Measurements from ENCODE around the gene CNBP. TPM values are rescaled to one million over a fixed set of nuclear protein-coding genes. Genes with fewer than 3 reads are reported as not detected.

Gene CNBP
- total RNA-seq, 3 donors from 2014 or later: 223 to 353 (median 234) TPM

DNA sequence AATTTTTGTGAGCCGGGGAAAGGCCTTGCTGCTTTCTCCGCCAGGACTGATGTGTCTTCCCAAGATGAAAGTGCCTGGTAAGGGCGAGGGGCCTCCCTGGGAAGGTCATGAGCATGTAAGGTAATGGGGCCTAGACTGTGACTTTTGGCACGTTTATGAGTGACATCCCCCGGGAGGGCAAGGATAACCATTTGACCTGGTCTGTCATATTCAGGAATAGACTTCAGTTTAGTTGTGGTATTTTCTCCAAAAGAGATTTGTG is 631 bp upstream of the CNBP start:
- TF ChIP-seq, protein P1, sequence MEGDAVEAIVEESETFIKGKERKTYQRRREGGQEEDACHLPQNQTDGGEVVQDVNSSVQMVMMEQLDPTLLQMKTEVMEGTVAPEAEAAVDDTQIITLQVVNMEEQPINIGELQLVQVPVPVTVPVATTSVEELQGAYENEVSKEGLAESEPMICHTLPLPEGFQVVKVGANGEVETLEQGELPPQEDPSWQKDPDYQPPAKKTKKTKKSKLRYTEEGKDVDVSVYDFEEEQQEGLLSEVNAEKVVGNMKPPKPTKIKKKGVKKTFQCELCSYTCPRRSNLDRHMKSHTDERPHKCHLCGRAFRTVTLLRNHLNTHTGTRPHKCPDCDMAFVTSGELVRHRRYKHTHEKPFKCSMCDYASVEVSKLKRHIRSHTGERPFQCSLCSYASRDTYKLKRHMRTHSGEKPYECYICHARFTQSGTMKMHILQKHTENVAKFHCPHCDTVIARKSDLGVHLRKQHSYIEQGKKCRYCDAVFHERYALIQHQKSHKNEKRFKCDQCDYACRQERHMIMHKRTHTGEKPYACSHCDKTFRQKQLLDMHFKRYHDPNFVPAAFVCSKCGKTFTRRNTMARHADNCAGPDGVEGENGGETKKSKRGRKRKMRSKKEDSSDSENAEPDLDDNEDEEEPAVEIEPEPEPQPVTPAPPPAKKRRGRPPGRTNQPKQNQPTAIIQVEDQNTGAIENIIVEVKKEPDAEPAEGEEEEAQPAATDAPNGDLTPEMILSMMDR (IDR thresholded peaks at IDR 0.05): no peak
- ATAC-seq (no peak), DNase-seq (peak in 1 of 3 donors; percentile 45)
- Histone ChIP-seq H3K9me3 (no peaks in the 10 kb centered on the region), H3K4me1 (ENCODE audit: low read depth) (peaks cover 42% of the 10 kb centered on the region), H3K36me3 (ENCODE audit: low read depth) (no peaks in the 10 kb centered on the region), H3K4me3 (peak overlapping the region; percentile 98)
- intact Hi-C loops (cut with DNase I, micrococcal nuclease): loop anchor here in 1 of 2 donors (5.0 kb wide), 1 partner anchor 63 kb away; the partner anchor contains the start of gene COPG1

DNA sequence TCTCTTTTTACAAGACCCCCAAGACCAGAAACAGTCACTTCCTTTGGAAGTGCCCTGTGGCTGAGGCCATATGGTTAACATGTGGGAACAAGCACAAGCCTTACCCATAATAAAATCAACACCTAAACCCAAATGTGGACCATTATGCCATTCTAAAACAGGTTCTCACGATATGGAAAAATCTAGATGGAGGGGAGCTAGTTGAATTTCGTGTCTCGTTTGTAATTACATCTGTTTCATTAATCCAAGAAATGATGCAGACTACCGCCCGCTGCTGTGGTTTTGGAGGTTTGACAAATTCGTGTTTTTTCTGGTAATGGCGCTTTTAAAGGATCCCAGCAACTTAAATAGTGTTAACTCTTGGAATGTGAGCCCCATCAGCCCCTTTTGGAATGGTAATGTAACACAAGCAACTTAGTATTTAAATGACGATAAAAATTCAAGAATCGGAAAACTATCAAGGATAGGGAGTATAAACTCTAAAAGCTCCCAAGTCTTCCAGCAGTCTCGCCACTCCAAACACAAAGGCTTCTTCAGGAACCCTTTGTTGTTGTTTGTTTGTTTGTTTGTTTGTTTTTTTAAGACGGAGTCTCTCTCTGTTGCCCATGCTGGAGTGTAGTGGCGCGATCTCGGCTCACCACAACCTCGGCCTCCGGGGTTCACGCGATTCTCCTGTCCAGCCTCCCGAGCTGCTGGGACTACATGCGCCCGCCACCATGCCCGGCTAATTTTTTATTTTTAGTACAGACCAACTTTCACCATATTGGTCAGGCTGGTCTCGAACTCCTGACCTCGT is 1.1 kb downstream of the CNBP start:
- Histone ChIP-seq H3K36me3 (ENCODE audit: low read depth) (no peaks in the 10 kb centered on the region), H3K4me1 (ENCODE audit: low read depth) (peaks cover 59% of the 10 kb centered on the region), H3K4me3 (peak overlapping the region; percentile 98), H3K9me3 (no peaks in the 10 kb centered on the region)
- TF ChIP-seq, protein P1 (IDR thresholded peaks at IDR 0.05): no peak
- intact Hi-C loops (cut with DNase I, micrococcal nuclease): loop anchor here in 1 of 2 donors (5.0 kb wide), 1 partner anchor 65 kb away; the partner anchor contains the start of gene COPG1
- no peak for ATAC-seq
- DNase-seq: no peak

GRCh38 chr3:129181819-129182218 is 1.9 kb downstream of the CNBP start:
- H3K9me3 ChIP-seq: no peaks in the 10 kb centered on the region
- DNase-seq: no peak
- no peaks in the 10 kb centered on the region for H3K36me3 ChIP-seq (ENCODE audit: low read depth)
- H3K4me1 ChIP-seq (ENCODE audit: low read depth): peaks cover 67% of the 10 kb centered on the region
- TF ChIP-seq, protein P1 (IDR thresholded peaks at IDR 0.05): no peak
- intact Hi-C loops (cut with DNase I, micrococcal nuclease): loop anchor here in 1 of 2 donors (5.0 kb wide), 1 partner anchor 65 kb away; the partner anchor contains the start of gene COPG1
- no peak for ATAC-seq
- no peak overlapping the region for H3K4me3 ChIP-seq

- peaks cover 65% of the 10 kb centered on the region for H3K4me1 ChIP-seq (ENCODE audit: low read depth)
- DNase-seq: no peak
- intact Hi-C loops (cut with DNase I, micrococcal nuclease): loop anchor here in 1 of 2 donors (5.0 kb wide), 1 partner anchor 67 kb away; the partner anchor contains the start of gene COPG1
- TF ChIP-seq, protein P1 (IDR thresholded peaks at IDR 0.05): no peak
- H3K9me3 ChIP-seq: no peaks in the 10 kb centered on the region
- no peak overlapping the region for H3K4me3 ChIP-seq
- no peaks in the 10 kb centered on the region for H3K36me3 ChIP-seq (ENCODE audit: low read depth)
- no peak for ATAC-seq
Observed at GRCh38 chr3:129180461-129180860, 3.2 kb downstream of the CNBP start.

DNA sequence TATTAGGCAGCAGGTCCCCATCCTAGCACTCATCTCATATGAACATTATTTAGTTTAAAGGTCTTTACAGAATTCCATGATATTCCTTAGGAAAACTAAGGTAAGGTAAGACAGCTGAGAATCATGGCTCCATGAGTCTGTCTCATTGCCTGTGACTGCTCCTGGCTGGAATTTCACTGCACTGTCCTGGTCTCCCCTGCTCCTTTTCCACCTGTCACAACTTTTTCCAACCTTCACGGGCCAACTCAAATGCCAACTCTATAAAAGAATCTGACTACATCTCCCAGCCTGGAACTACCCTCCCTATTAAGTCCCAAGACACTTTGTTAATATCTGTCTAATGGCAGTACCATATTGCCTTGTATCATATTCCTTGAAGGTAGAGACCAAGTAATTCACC is 7.6 kb downstream of the CNBP start:
- Histone ChIP-seq H3K4me1 (ENCODE audit: low read depth) (peaks cover 50% of the 10 kb centered on the region), H3K36me3 (ENCODE audit: low read depth) (peaks cover 4% of the 10 kb centered on the region), H3K9me3 (no peaks in the 10 kb centered on the region), H3K4me3 (no peak overlapping the region)
- TF ChIP-seq, protein P1 (IDR thresholded peaks at IDR 0.05): no peak
- DNase-seq: no peak
- intact Hi-C loops (cut with DNase I, micrococcal nuclease): no loop called here
- ATAC-seq: no peak
